GM19351 (cell line): Measurements from ENCODE around the gene ITGB5.

ENCODE experiments used
- ATAC-seq: cut with Tn5 transposase; IDR thresholded peaks from one replicate; pipeline ENCODE4 v1.9.1; 2021; ENCODE audit warnings: mild to moderate bottlenecking, moderate library complexity; ENCODE audit not compliant: unreplicated experiment

ITGB5 gene

DNA sequence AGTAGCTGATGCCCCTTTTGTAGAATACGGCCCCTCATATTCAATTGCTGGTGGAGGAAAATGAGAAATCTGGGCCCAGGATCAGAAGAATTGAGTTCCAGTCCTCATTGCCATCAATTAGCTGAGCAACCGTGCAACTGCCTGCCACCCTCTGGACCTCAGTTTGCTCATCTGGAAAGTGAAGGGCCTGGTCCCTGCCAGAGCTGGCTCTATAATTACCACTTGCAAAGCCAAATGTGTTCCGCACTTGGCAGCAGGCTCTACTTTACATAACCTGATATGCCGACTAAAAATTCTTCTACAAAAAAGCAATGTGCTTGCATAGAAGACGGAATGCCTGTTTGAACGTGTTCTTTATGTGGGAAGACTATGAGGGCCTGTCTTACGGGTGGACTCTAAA is 8.6 kb upstream of the ITGB5 start:
- ATAC-seq = no peak

- no peak for ATAC-seq
These were observed 6.4 kb upstream of the ITGB5 start for GRCh38 chr3:124893526-124893925.

- no peak for ATAC-seq
These were observed 3.5 kb upstream of the ITGB5 start for GRCh38 chr3:124890573-124891190.

- ATAC-seq = no peak
These were observed 1.6 kb upstream of the ITGB5 start for GRCh38 chr3:124888482-124889441.

- no peak for ATAC-seq
These were observed 750 bp upstream of the ITGB5 start for GRCh38 chr3:124887932-124888298.

GRCh38 chr3:124886168-124887056 is 753 bp downstream of the ITGB5 start:
- peak; percentile 60 for ATAC-seq

DNA sequence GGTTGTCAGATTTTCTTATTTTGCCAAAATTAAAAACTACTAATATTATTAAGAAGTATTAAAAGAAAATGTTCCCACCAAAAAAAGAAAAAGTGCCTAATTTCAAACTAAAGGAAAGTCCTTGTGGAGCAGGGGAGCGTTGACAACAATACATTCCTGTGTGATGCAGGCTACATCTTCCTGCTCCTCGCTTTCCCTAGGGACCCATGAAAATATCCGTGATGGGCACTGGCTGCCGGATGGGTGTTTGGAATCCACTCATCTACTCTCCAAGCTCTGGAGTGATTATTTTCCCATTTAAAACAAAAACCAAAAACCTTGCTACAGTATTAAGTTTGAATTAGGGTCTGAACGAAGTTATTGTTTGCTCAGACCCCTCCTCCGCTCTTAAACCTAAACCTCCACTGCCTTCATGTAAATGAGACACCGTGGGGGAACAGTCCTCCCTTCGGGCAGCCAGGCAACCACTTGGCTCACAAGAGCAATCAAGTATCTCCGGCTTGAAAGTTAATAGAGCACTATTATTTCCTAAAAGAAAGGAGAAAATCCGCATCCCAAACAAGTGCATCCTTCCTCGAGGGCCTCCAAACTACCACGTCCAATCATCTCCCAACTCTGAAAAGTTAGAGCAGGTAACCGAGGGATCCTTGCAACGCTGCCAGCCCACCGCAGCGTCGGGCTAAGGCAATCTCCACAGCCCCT is 1.5 kb downstream of the ITGB5 start:
- no peak for ATAC-seq

DNA sequence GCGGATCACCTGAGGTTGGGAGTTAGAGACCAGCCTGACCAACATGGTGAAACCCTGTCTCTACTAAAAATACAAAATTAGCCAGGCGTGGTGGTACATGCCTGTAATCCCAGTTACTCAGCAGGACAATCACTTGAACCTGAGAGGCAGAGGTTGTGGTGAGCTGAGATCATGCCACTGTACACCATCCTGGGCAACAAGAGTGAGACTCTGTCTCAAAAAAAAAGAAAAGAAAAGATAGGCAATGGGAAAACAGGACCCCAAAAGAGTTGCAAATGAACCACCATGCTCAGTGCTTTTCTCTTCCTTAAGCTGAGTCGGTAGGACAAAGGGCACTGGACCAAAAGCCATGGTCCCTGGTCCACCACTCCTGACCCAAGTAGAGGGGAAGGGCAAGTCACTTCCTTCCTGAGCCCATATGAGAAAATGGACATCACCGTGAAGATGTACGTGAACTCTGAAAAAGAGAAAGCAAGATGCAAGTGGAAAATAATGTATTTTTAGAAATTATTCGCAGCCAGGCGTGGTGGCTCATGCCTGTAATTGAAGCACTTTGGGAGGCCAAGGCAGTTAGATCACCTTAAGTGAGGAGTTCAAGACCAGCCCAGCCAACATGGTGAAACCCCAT is 2.6 kb downstream of the ITGB5 start:
- no peak for ATAC-seq

GRCh38 chr3:124883766-124884473 is 3.2 kb downstream of the ITGB5 start:
- no peak for ATAC-seq

DNA sequence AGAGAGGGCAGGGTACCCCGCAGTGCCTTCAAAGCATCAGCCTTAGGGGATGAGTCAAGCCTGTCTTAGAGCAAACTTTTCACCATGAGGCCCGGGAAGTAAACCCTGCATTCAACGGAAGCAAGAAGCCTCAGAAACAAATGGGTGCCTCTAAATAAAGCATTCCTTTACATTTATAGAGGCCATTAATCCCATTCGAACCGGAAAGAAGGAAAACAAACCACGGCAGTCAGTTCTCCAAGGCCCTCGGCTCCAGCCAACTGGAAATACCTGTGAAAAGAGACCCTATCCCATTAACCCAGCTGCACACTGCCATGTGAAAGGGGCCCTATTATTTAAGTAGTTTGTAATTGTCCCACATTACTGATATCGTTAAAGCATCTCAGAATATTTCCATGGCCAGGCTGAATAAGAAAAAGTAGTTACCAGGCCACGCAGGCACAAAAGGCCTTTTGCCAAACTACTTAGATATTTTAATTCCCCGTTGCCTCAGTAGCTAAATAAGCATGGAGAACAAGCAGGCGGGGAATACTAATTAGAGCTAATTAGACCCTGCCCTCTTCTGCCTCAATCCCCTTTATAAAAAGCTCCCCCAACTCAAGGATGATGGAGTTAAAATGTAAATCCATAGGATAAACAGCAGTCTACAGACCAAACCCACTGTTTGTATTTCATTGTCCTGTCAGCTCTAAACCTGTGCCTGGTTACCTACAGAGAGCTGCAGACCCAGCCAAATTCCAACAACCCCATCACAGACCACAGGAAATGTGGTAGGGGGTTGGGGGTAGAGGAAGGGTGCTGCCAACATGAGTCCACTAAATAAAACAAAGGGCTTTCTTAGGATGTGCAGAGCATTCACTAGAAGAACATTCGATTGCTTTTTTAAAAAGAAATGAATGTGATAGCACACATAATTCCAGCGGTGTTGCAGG is 4.1 kb downstream of the ITGB5 start:
- ATAC-seq = no peak

DNA sequence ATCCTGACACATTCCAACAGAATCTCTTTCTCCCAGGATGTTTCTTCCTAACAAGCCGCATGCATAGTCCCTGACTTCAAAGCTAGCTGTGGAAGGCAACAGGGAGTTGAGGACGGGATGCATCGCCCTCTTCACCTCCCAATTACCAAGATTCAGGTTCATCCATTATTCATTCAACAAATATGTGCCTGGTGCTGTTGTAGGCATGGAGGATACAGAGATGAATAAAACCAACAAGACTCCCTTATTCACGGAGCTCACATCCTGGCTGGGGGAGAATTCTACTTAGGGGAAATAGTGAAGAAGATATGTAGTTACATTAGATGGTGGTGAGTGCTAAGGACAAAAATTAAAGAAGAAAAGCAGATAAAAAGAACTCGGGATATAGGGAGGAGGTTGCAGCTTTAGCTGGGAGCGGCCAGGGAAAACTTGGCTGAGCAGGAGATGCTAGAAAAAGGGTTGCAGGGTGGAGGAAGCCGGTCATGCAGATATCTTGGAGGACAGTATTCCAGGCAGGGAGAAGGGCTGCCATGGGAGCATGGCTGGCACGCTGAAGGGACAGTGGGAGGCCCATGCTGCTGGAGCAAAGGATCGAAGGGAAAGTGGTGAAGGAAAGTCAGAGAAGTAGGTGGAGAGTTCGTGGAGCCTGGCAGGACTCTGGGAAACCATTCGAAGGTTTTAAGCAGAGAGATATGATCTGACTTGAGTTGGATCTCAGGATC is 5.0 kb downstream of the ITGB5 start:
- no peak for ATAC-seq

DNA sequence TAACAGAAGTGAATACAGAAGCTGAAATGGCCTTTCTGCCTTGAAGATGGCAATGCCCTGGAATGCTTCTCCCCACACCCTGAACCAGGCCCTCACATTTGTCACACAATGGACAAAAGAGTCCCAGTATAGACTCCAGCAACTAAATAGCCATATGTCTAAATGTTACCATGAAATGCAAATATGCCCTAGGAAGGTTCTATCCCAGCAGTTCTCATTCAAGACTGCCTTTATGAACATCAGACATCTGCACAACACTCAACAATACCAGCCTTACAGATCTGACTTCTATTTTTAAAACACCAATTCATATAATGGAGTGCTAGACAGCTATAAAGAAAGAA is 7.9 kb downstream of the ITGB5 start:
- ATAC-seq = no peak

GRCh38 chr3:124878561-124879336 is 8.4 kb downstream of the ITGB5 start:
- ATAC-seq = no peak

GRCh38 chr3:124877674-124878073 is 9.5 kb downstream of the ITGB5 start:
- ATAC-seq = no peak

- no peak for ATAC-seq
These were observed 10.7 kb downstream of the ITGB5 start for GRCh38 chr3:124876401-124876878.

DNA sequence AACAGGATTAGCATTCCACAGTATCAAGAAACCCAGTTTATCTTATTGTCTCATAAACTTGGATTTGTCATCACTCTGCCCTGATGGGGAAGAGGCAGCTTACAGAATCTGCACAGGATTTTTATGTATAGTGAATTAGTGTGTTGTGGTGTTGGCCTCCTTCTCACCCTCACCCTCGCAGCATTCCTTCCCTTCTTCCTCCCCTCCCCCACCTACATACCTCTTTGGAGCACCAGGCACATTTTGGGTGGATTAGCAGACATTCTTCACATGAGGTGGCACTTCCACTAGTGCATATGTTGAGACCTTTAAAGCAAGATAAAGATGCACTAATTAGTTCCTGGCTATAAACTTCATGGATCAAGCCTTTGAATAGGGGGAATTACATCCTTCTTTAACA is 13.9 kb downstream of the ITGB5 start:
- ATAC-seq = no peak

DNA sequence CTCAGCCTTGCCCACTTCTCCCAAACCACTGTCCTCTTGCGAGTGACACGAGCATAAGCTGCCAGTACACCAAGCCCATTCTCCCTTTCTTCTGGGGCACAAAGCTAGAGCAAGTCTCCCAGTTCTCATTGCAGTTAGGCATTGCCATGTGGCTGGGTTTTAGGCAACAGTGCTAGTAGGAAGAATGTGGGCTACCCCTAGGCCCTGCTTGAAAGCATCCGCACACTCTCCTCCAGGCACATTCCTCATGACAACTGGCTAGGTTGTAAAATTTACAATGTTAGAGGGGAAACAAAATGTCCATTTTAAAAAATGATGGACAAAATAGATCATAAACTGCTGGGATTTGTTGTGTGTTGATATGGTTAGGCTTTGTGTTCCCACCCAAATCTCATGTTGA is 19.7 kb downstream of the ITGB5 start:
- no peak for ATAC-seq
